ENCODE data around the gene TNFAIP1. TPM values are rescaled to one million over a fixed set of nuclear protein-coding genes. Genes with fewer than 3 reads are reported as not detected.

The TNFAIP1 gene
- total RNA-seq, 1 experiment from 2014 or later = 33.4 TPM

DNA sequence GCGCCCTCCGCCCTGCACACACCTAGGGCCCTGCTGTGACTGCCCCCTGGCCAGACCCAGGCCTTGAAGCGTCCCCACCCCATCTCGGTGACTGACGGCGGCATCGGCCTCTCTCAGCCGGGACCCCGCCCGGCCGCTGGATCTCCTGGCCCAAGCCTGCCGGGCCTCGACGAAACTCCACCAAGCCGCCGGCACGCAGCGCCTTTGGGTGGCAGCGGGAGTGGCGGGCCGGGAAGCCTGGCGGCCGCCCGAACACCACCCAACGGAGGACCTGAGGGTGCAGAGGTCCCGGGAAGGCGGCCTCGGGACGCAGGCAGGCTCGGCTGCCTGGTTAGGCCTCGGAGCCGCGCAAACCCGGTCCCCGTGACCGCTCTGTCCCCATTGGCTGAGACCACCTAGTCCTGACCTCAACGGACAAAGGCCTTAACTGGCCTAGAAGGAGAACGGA is 28.6 kb upstream of the TNFAIP1 start:
- Histone ChIP-seq H3K4me3 (replicated peaks in 1 of 2; ENCODE audit: low read depth in 1 of 2, low read length in 2 of 2) (no peak overlapping the region), H3K36me3 (ENCODE audit: control insufficient read depth in 1 of 2, insufficient read depth in 2 of 2, low read length in 2 of 2) (no peaks in the 10 kb centered on the region), H3K4me1 (ENCODE audit: control insufficient read depth in 1 of 2, insufficient read depth in 2 of 2, low read length in 2 of 2) (no peaks in the 10 kb centered on the region), H3K27ac (ENCODE audit: low read depth, low read length) (no peak overlapping the region; the same call in 1 of the 2 replicates), H2AFZ (ENCODE audit: low read depth, low read length, poor library complexity, severe bottlenecking) (no peak overlapping the region), H3K9me2 (ENCODE audit: insufficient read depth) (0 out of 2 replicates have a peak, but pooled peaks cover 2% of the 10 kb centered on the region), H3K27me3 (ENCODE audit: insufficient read depth, low read length) (no peaks in the 10 kb centered on the region), H3K9ac (ENCODE audit: low read length) (no peak overlapping the region), H3K9me3 (ENCODE audit: control insufficient read depth in 1 of 2, insufficient read depth in 1 of 2, low read depth in 1 of 2, low read length in 2 of 2) (no peaks in the 10 kb centered on the region), H4K20me1 (ENCODE audit: insufficient read depth) (no peaks in the 10 kb centered on the region), H3K4me2 (ENCODE audit: low read length) (no peak overlapping the region), H3K79me2 (ENCODE audit: insufficient read depth, low read length) (no peaks in the 10 kb centered on the region)
- ChIA-PET CTCF (no interaction called here), RAD21 (ENCODE audit: low non-redundant PET in 1 of 2, low total read pairs in 2 of 2, uncharacterized antibody in 2 of 2, unreplicated experiment in 2 of 2) (no interaction called here), POLR2A (no interaction called here)
- no peak for TF ChIP-seq POLR2AphosphoS5 (IDR thresholded peaks at IDR 0.05; ENCODE audit: low read depth, low read length)
- TF ChIP-seq, protein P1, sequence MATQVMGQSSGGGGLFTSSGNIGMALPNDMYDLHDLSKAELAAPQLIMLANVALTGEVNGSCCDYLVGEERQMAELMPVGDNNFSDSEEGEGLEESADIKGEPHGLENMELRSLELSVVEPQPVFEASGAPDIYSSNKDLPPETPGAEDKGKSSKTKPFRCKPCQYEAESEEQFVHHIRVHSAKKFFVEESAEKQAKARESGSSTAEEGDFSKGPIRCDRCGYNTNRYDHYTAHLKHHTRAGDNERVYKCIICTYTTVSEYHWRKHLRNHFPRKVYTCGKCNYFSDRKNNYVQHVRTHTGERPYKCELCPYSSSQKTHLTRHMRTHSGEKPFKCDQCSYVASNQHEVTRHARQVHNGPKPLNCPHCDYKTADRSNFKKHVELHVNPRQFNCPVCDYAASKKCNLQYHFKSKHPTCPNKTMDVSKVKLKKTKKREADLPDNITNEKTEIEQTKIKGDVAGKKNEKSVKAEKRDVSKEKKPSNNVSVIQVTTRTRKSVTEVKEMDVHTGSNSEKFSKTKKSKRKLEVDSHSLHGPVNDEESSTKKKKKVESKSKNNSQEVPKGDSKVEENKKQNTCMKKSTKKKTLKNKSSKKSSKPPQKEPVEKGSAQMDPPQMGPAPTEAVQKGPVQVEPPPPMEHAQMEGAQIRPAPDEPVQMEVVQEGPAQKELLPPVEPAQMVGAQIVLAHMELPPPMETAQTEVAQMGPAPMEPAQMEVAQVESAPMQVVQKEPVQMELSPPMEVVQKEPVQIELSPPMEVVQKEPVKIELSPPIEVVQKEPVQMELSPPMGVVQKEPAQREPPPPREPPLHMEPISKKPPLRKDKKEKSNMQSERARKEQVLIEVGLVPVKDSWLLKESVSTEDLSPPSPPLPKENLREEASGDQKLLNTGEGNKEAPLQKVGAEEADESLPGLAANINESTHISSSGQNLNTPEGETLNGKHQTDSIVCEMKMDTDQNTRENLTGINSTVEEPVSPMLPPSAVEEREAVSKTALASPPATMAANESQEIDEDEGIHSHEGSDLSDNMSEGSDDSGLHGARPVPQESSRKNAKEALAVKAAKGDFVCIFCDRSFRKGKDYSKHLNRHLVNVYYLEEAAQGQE (IDR thresholded peaks at IDR 0.05; ENCODE audit: low read depth) = no peak
- no peak for TF ChIP-seq CEBPB (IDR thresholded peaks at IDR 0.05; ENCODE audit: low read depth)
- TF ChIP-seq ELF1 (IDR thresholded peaks at IDR 0.05; ENCODE audit: borderline replicate concordance, low read depth) = no peak
- TF ChIP-seq, protein P2, sequence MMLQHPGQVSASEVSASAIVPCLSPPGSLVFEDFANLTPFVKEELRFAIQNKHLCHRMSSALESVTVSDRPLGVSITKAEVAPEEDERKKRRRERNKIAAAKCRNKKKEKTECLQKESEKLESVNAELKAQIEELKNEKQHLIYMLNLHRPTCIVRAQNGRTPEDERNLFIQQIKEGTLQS (IDR thresholded peaks at IDR 0.05) = no peak
- TF ChIP-seq POLR2A (IDR thresholded peaks at IDR 0.05; ENCODE audit: borderline replicate concordance, extremely low read depth, insufficient read depth, insufficient read length) = no peak
- TF ChIP-seq EZH2 (IDR thresholded peaks at IDR 0.05) = no peak
- TF ChIP-seq ZNF274 (IDR thresholded peaks at IDR 0.05; ENCODE audit: low read depth, low read length) = no peak
- TF ChIP-seq, protein P3, sequence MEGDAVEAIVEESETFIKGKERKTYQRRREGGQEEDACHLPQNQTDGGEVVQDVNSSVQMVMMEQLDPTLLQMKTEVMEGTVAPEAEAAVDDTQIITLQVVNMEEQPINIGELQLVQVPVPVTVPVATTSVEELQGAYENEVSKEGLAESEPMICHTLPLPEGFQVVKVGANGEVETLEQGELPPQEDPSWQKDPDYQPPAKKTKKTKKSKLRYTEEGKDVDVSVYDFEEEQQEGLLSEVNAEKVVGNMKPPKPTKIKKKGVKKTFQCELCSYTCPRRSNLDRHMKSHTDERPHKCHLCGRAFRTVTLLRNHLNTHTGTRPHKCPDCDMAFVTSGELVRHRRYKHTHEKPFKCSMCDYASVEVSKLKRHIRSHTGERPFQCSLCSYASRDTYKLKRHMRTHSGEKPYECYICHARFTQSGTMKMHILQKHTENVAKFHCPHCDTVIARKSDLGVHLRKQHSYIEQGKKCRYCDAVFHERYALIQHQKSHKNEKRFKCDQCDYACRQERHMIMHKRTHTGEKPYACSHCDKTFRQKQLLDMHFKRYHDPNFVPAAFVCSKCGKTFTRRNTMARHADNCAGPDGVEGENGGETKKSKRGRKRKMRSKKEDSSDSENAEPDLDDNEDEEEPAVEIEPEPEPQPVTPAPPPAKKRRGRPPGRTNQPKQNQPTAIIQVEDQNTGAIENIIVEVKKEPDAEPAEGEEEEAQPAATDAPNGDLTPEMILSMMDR (IDR thresholded peaks at IDR 0.05 in 2 of 3, conservative IDR thresholded peaks at IDR 0.05 in 1 of 3; ENCODE audit: borderline replicate concordance in 1 of 3, insufficient read depth in 1 of 3, low read depth in 2 of 3, low read length in 2 of 3) = no peak
- TF ChIP-seq SP1 (IDR thresholded peaks at IDR 0.05; ENCODE audit: low read depth) = no peak
- no peak for TF ChIP-seq RAD21 (IDR thresholded peaks at IDR 0.05; ENCODE audit: low read depth)
- TF ChIP-seq, protein P4, sequence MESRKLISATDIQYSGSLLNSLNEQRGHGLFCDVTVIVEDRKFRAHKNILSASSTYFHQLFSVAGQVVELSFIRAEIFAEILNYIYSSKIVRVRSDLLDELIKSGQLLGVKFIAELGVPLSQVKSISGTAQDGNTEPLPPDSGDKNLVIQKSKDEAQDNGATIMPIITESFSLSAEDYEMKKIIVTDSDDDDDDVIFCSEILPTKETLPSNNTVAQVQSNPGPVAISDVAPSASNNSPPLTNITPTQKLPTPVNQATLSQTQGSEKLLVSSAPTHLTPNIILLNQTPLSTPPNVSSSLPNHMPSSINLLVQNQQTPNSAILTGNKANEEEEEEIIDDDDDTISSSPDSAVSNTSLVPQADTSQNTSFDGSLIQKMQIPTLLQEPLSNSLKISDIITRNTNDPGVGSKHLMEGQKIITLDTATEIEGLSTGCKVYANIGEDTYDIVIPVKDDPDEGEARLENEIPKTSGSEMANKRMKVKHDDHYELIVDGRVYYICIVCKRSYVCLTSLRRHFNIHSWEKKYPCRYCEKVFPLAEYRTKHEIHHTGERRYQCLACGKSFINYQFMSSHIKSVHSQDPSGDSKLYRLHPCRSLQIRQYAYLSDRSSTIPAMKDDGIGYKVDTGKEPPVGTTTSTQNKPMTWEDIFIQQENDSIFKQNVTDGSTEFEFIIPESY (IDR thresholded peaks at IDR 0.05; ENCODE audit: extremely low read depth, insufficient replicate concordance, low read length) = no peak
- no peak for TF ChIP-seq YY1 (IDR thresholded peaks at IDR 0.05; ENCODE audit: extremely low read depth, insufficient replicate concordance, low read depth, low read length)
- TF ChIP-seq ZFX (IDR thresholded peaks at IDR 0.05) = no peak
- TF ChIP-seq, protein P5, sequence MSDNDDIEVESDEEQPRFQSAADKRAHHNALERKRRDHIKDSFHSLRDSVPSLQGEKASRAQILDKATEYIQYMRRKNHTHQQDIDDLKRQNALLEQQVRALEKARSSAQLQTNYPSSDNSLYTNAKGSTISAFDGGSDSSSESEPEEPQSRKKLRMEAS (IDR thresholded peaks at IDR 0.05) = no peak
- TF ChIP-seq SRF (IDR thresholded peaks at IDR 0.05; ENCODE audit: low read depth) = no peak
- ATAC-seq (no peak), DNase-seq (ENCODE audit: low read depth, low spot score) (no peak)
- no TSS peak for BruUV-seq (replicated peaks)
- intact Hi-C loops (cut with micrococcal nuclease) = no loop called here

All from HCT116 (cell line).